KMS-11 (cell line): ENCODE measurements around the gene RAB31.
"Not testable (repeated sequence)": the region's sequence is repeated elsewhere in the genome, so short reads cannot be mapped to it uniquely, and the experiment has no call there.

Experiments used
- H2AFZ ChIP-seq: fragments of 200-600 bp; sonication (generic); 2 replicates; pipeline ENCODE4 v1.6.1; 2016; ENCODE audit warnings: antibody characterized with exemption, mixed run types, low read depth
- H3K27ac ChIP-seq: fragments of 200-600 bp; sonication (generic); 2 replicates; pipeline ENCODE4 v1.6.1; 2016; ENCODE audit warnings: mild to moderate bottlenecking, mixed run types
- H3K27me3 ChIP-seq: fragments of 200-600 bp; sonication (generic); 2 replicates; pipeline ENCODE4 v1.6.1; 2017; ENCODE audit warnings: mild to moderate bottlenecking, low read depth, mixed run types, moderate library complexity; ENCODE audit not compliant: insufficient read depth
- H3K36me3 ChIP-seq: fragments of 200-600 bp; sonication (generic); 2 replicates; pipeline ENCODE4 v1.6.1; 2017; ENCODE audit warnings: mild to moderate bottlenecking, mixed run types; ENCODE audit not compliant: insufficient read depth
- H3K4me1 ChIP-seq: fragments of 200-600 bp; sonication (generic); 2 replicates; pipeline ENCODE4 v1.6.1; 2016; ENCODE audit warnings: mild to moderate bottlenecking, low read depth, mixed run types; ENCODE audit not compliant: poor library complexity, severe bottlenecking
- H3K4me2 ChIP-seq: fragments of 200-600 bp; sonication (generic); 2 replicates; pipeline ENCODE4 v1.7.0; 2016; ENCODE audit warnings: mild to moderate bottlenecking, mixed run types
- H3K4me3 ChIP-seq: fragments of 200-600 bp; sonication (generic); IDR thresholded peaks from 2 replicates; pipeline ENCODE4 v1.6.1; 2017; ENCODE audit warnings: low read depth, low read length, mixed read lengths; ENCODE audit not compliant: insufficient read depth
- H3K79me2 ChIP-seq: fragments of 200-600 bp; sonication (generic); 2 replicates; pipeline ENCODE4 v1.6.1; 2016; ENCODE audit warnings: low read depth, mixed run types; ENCODE audit not compliant: insufficient read depth
- H3K9ac ChIP-seq: fragments of 200-600 bp; sonication (generic); 2 replicates; pipeline ENCODE4 v1.6.1; 2016; ENCODE audit warnings: mild to moderate bottlenecking, mixed run types
- H4K20me1 ChIP-seq: fragments of 200-600 bp; sonication (generic); 2 replicates; pipeline ENCODE4 v1.6.1; 2016; ENCODE audit warnings: mild to moderate bottlenecking, mixed run types; ENCODE audit not compliant: insufficient read depth
- CTCF ChIP-seq: fragments of 200-600 bp; sonication (generic); conservative IDR thresholded peaks from 2 replicates; pipeline ENCODE4 v1.6.1; 2017; ENCODE audit warnings: low read depth, mild to moderate bottlenecking, antibody characterized with exemption, low read length, moderate library complexity, mixed read lengths

RAB31 gene

GRCh38 chr18:9854801-9855676, 146.9 kb downstream of the RAB31 start:
- H2AFZ ChIP-seq = no peak overlapping the region
- H3K27me3 ChIP-seq = no peaks in the 10 kb centered on the region
- H3K27ac ChIP-seq = no peak overlapping the region
- peaks cover 8% of the 10 kb centered on the region for H3K4me1 ChIP-seq
- no peak overlapping the region for H3K4me3 ChIP-seq
- H3K79me2 ChIP-seq = no peaks in the 10 kb centered on the region
- H4K20me1 ChIP-seq = no peaks in the 10 kb centered on the region
- H3K36me3 ChIP-seq = no peaks in the 10 kb centered on the region
- TF ChIP-seq CTCF = no peak
- H3K9ac ChIP-seq = no peak overlapping the region
- H3K4me2 ChIP-seq = no peak overlapping the region

GRCh38 chr18:9855681-9856080, 147.6 kb downstream of the RAB31 start:
- H3K27ac ChIP-seq = no peak overlapping the region
- no peaks in the 10 kb centered on the region for H3K79me2 ChIP-seq
- H4K20me1 ChIP-seq = no peaks in the 10 kb centered on the region
- H3K4me1 ChIP-seq = peaks cover 14% of the 10 kb centered on the region
- no peak overlapping the region for H2AFZ ChIP-seq
- no peak overlapping the region for H3K4me3 ChIP-seq
- H3K27me3 ChIP-seq = no peaks in the 10 kb centered on the region
- no peak overlapping the region for H3K4me2 ChIP-seq
- no peak for TF ChIP-seq CTCF
- no peak overlapping the region for H3K9ac ChIP-seq
- no peaks in the 10 kb centered on the region for H3K36me3 ChIP-seq

GRCh38 chr18:9856092-9856491, 148.0 kb downstream of the RAB31 start:
- Histone ChIP-seq H3K27ac (no peak overlapping the region), H3K27me3 (no peaks in the 10 kb centered on the region), H3K4me2 (no peak overlapping the region), H3K9ac (no peak overlapping the region), H3K79me2 (no peaks in the 10 kb centered on the region), H4K20me1 (no peaks in the 10 kb centered on the region), H2AFZ (no peak overlapping the region), H3K36me3 (no peaks in the 10 kb centered on the region), H3K4me1 (peaks cover 18% of the 10 kb centered on the region), H3K4me3 (no peak overlapping the region)
- no peak for TF ChIP-seq CTCF

- not testable (repeated sequence) for H3K79me2 ChIP-seq, H4K20me1 ChIP-seq, H3K36me3 ChIP-seq, H3K4me2 ChIP-seq, H2AFZ ChIP-seq, H3K9ac ChIP-seq, H3K4me3 ChIP-seq, H3K27me3 ChIP-seq, H3K27ac ChIP-seq
- H3K4me1 ChIP-seq = peaks cover 33% of the 10 kb centered on the region
Observed at GRCh38 chr18:9857479-9857998, 149.4 kb downstream of the RAB31 start.

DNA sequence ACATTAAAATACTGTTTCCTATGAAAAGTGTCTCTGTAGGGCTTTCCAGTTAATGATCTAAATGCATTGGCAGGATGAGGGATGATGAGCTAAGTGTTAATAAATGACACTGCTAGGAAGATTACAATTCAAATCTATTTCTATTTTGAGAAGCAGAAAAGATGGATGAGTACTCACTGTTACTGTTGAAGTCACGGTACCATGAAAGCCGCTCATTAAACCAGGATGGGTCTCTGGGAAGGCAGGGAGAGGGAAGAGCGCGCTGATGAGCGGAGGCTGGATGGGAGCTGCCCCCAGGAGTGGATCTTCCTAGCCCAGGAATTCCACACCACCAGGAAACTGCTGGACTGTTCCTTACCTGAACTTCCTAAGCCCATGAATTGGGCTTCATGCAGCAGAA, 150.5 kb downstream of the RAB31 start:
- H2AFZ ChIP-seq = no peak overlapping the region
- TF ChIP-seq CTCF = no peak
- H3K36me3 ChIP-seq = no peaks in the 10 kb centered on the region

More for the DNA sequence above, 150.5 kb downstream of the RAB31 start:
- no peaks in the 10 kb centered on the region for H3K27me3 ChIP-seq
- H3K4me1 ChIP-seq = peaks cover 44% of the 10 kb centered on the region
- H4K20me1 ChIP-seq = no peaks in the 10 kb centered on the region
- H3K4me3 ChIP-seq = no peak overlapping the region
- H3K79me2 ChIP-seq = no peaks in the 10 kb centered on the region
- no peak overlapping the region for H3K4me2 ChIP-seq
- no peak overlapping the region for H3K27ac ChIP-seq
- no peak overlapping the region for H3K9ac ChIP-seq
